HCT116 (cell line): ENCODE measurements around the gene SORL1. TPM values are rescaled to one million over a fixed set of nuclear protein-coding genes. Genes with fewer than 3 reads are reported as not detected.

Experiments
- ATAC-seq: fragments of 200-7000 bp; cut with Tn5 transposase; 2 replicates; pipeline ENCODE4 v1.9.1; 2020; ENCODE audit warnings: mild to moderate bottlenecking, moderate library complexity
- BruUV-seq: library from RNA; stranded (reverse); fragments of 400-500 nt; replicated peaks from 2 replicates; lab custom pipeline; 2021; lab: Mats Ljungman, UMichigan
- CTCF ChIA-PET: fragments of 300-600 bp; sonication (Branson Sonifier 250); formaldehyde crosslinking; loops from one replicate; lab custom pipeline; 2021; ENCODE audit warnings: antibody characterized with exemption; lab: Charles Lee
- POLR2A ChIA-PET: fragments of 300-600, 350-600 bp; sonication (Branson Sonifier 250); formaldehyde crosslinking; loops from one replicate; lab custom pipeline; 2021; ENCODE audit warnings: antibody characterized with exemption; lab: Charles Lee
- RAD21 ChIA-PET, 2 experiments: fragments of 300-600 bp; sonication (Branson Sonifier 250); formaldehyde crosslinking; loops; one replicate each; lab custom pipeline; 2023; ENCODE audit warnings: low total read pairs in 2 of 2; ENCODE audit not compliant: uncharacterized antibody in 2 of 2, unreplicated experiment in 2 of 2, low non-redundant PET in 1 of 2; lab: Charles Lee
- DNase-seq: peaks from one replicate; pipeline ENCODE4 v3.0.0-alpha.2; 2010; ENCODE audit warnings: low read depth, low spot score
- H2AFZ ChIP-seq: fragments of 200-600 bp; shearing (Covaris generic), sonication (generic); 2 replicates; pipeline ENCODE4 v1.6.1; 2017; ENCODE audit warnings: low read depth, mixed run types, mixed read lengths, antibody characterized with exemption, low read length; ENCODE audit not compliant: poor library complexity, severe bottlenecking
- H3K27ac ChIP-seq: 2 replicates; pipeline ENCODE4 v1.5.1; 2012; ENCODE audit warnings: low read depth, low read length
- H3K27me3 ChIP-seq: fragments of 200-600 bp; sonication (generic); 2 replicates; pipeline ENCODE4 v1.6.1; 2016; ENCODE audit warnings: mixed run types, low read length, mixed read lengths; ENCODE audit not compliant: insufficient read depth
- H3K36me3 ChIP-seq, 2 experiments: fragments of 200-500 bp in 1 of 2; fragments of 200-600 bp in 1 of 2; sonication (Bioruptor generic) in 1 of 2; sonication (generic) in 1 of 2; 2 replicates each; pipeline versions ENCODE4 v1.5.1 to v1.6.1; 2014 to 2016; ENCODE audit warnings: low read length in 2 of 2, inconsistent platforms in 1 of 2, mixed read lengths in 1 of 2, mixed run types in 1 of 2; ENCODE audit not compliant: insufficient read depth in 2 of 2, control insufficient read depth in 1 of 2
- H3K4me1 ChIP-seq, 2 experiments: fragments of 200-600 bp in 1 of 2; sonication (generic) in 1 of 2; 2 replicates each; pipeline versions ENCODE4 v1.5.1 to v1.6.1; 2012 to 2017; ENCODE audit warnings: low read length in 2 of 2, inconsistent platforms in 1 of 2, mild to moderate bottlenecking in 1 of 2, mixed read lengths in 1 of 2, mixed run types in 1 of 2, moderate library complexity in 1 of 2; ENCODE audit not compliant: insufficient read depth in 2 of 2, control insufficient read depth in 1 of 2
- H3K4me2 ChIP-seq: fragments of 200-600 bp; sonication (generic); 2 replicates; pipeline ENCODE4 v1.6.1; 2017; ENCODE audit warnings: mixed run types, low read length, mixed read lengths
- H3K4me3 ChIP-seq, 2 experiments: fragments of 200-600 bp in 1 of 2; sonication (generic) in 1 of 2; replicated peaks in 1 of 2; 2 replicates each; pipeline ENCODE4 v1.5.1; 2011 to 2016; ENCODE audit warnings: low read length in 2 of 2, control low read depth in 1 of 2, low read depth in 1 of 2, mild to moderate bottlenecking in 1 of 2, mixed read lengths in 1 of 2, mixed run types in 1 of 2
- H3K79me2 ChIP-seq: fragments of 200-600 bp; sonication (generic); 2 replicates; pipeline ENCODE4 v1.6.1; 2017; ENCODE audit warnings: mild to moderate bottlenecking, mixed run types, low read length, moderate library complexity, mixed read lengths; ENCODE audit not compliant: insufficient read depth
- H3K9ac ChIP-seq: fragments of 200-600 bp; sonication (generic); 2 replicates; pipeline ENCODE4 v1.6.1; 2016; ENCODE audit warnings: low read length, mixed read lengths
- H3K9me2 ChIP-seq: fragments of 200-600 bp; sonication (generic), shearing (Covaris generic); 2 replicates; pipeline ENCODE4 v1.6.1; 2017; ENCODE audit warnings: mixed run types, mild to moderate bottlenecking, moderate library complexity; ENCODE audit not compliant: insufficient read depth
- H3K9me3 ChIP-seq, 2 experiments: fragments of 200-500 bp in 1 of 2; fragments of 200-600 bp in 1 of 2; sonication (Bioruptor generic) in 1 of 2; sonication (generic) in 1 of 2; 2 replicates each; pipeline ENCODE4 v1.6.1; 2014 to 2017; ENCODE audit warnings: low read length in 2 of 2, mixed read lengths in 2 of 2, inconsistent platforms in 1 of 2, low read depth in 1 of 2, mild to moderate bottlenecking in 1 of 2, mixed run types in 1 of 2, moderate library complexity in 1 of 2; ENCODE audit not compliant: control insufficient read depth in 1 of 2, insufficient read depth in 1 of 2
- H4K20me1 ChIP-seq: fragments of 200-600 bp; sonication (generic), shearing (Covaris generic); 2 replicates; pipeline ENCODE4 v1.6.1; 2017; ENCODE audit warnings: mixed run types, mild to moderate bottlenecking, moderate library complexity; ENCODE audit not compliant: insufficient read depth
- ATF3 ChIP-seq: IDR thresholded peaks from 2 replicates; pipeline ENCODE4 v1.6.1; 2012
- CBX3 ChIP-seq: IDR thresholded peaks from 2 replicates; pipeline ENCODE4 v1.6.1; 2012; ENCODE audit warnings: low read depth
- CEBPB ChIP-seq: IDR thresholded peaks from 2 replicates; pipeline ENCODE4 v1.6.1; 2012; ENCODE audit warnings: low read depth
- ELF1 ChIP-seq: IDR thresholded peaks from 2 replicates; pipeline ENCODE4 v1.6.1; 2012; ENCODE audit warnings: low read depth, borderline replicate concordance
- POLR2A ChIP-seq: IDR thresholded peaks from 2 replicates; pipeline ENCODE4 v1.7.0; 2011; ENCODE audit warnings: borderline replicate concordance; ENCODE audit not compliant: insufficient read depth, insufficient read length; ENCODE audit errors: extremely low read depth
- POLR2AphosphoS5 ChIP-seq: IDR thresholded peaks from 2 replicates; pipeline ENCODE4 v1.6.1; 2011; ENCODE audit warnings: mild to moderate bottlenecking, low read depth, low read length, moderate library complexity
- RAD21 ChIP-seq: IDR thresholded peaks from 2 replicates; pipeline ENCODE4 v1.6.1; 2012; ENCODE audit warnings: low read depth, mild to moderate bottlenecking
- REST ChIP-seq: IDR thresholded peaks from 2 replicates; pipeline ENCODE4 v1.6.1; 2012; ENCODE audit warnings: low read depth
- SP1 ChIP-seq: IDR thresholded peaks from 2 replicates; pipeline ENCODE4 v1.6.1; 2012; ENCODE audit warnings: low read depth
- SRF ChIP-seq: IDR thresholded peaks from 2 replicates; pipeline ENCODE4 v1.6.1; 2012; ENCODE audit warnings: low read depth
- TCF7L2 ChIP-seq: IDR thresholded peaks from 2 replicates; pipeline ENCODE4 v1.7.0; 2011; ENCODE audit warnings: borderline replicate concordance, inconsistent platforms; ENCODE audit not compliant: insufficient read depth, insufficient read length; ENCODE audit errors: extremely low read depth
- ZBTB33 ChIP-seq: IDR thresholded peaks from 2 replicates; pipeline ENCODE4 v1.6.1; 2011; ENCODE audit warnings: mild to moderate bottlenecking, low read length, moderate library complexity; ENCODE audit not compliant: insufficient replicate concordance; ENCODE audit errors: extremely low read depth
- ZNF274 ChIP-seq: fragments of 200-500 bp; sonication (Bioruptor generic); IDR thresholded peaks from 2 replicates; pipeline ENCODE4 v1.6.1; 2014; ENCODE audit warnings: mild to moderate bottlenecking, low read depth, low read length, inconsistent platforms
- intact Hi-C: fragments of 100-400 bp; cut with micrococcal nuclease; formaldehyde crosslinking; loops from 2 replicates; pipeline ENCODE4 v1.10.0; 2022
- total RNA-seq: library from RNA; stranded (reverse); gene quantifications from one replicate; pipeline ENCODE4 v1.2.1, GENCODE V29; 2021; ENCODE audit not compliant: unreplicated experiment

The SORL1 gene
- total RNA-seq, 1 experiment from 2014 or later = 17.4 TPM

- Histone ChIP-seq H2AFZ (no peak overlapping the region), H4K20me1 (no peaks in the 10 kb centered on the region), H3K9me2 (no peaks in the 10 kb centered on the region), H3K27me3 (no peaks in the 10 kb centered on the region), H3K27ac (no peak overlapping the region), H3K9ac (no peak overlapping the region), H3K36me3 (no peaks in the 10 kb centered on the region), H3K4me1 (peaks cover 0 to 12% of the 10 kb centered on the region in 2 experiments; a peak in 1 of 4 replicates), H3K4me3 (no peak overlapping the region), H3K9me3 (no peaks in the 10 kb centered on the region), H3K4me2 (no peak overlapping the region; the same call in 1 of the 2 replicates), H3K79me2 (no peaks in the 10 kb centered on the region)
- DNase-seq (no peak), ATAC-seq (no peak)
- CTCF ChIA-PET = no interaction called here
- RAD21 ChIA-PET = no interaction called here
- POLR2A ChIA-PET = no interaction called here
- intact Hi-C loops = no loop called here
- no TSS peak for BruUV-seq
- TF ChIP-seq REST (no peak), CEBPB (0 out of 2 replicates have a peak, but pooled peaks have one; percentile 10)
These were observed 209.9 kb downstream of the SORL1 start for GRCh38 chr11:121661880-121662486.

- no peak overlapping the region for H3K9ac ChIP-seq
- no peaks in the 10 kb centered on the region for H3K9me3 ChIP-seq
- no peaks in the 10 kb centered on the region for H3K36me3 ChIP-seq
- DNase-seq (no peak), ATAC-seq (no peak)
- no TSS peak for BruUV-seq
- H3K4me1 ChIP-seq = peaks cover 0 to 20% of the 10 kb centered on the region in 2 experiments; a peak in 2 of 4 replicates
- no peak for TF ChIP-seq ATF3
- no peak for TF ChIP-seq RAD21
- no peak for TF ChIP-seq ZBTB33
- TF ChIP-seq ZNF274 = no peak
- no peak for TF ChIP-seq ELF1
- TF ChIP-seq POLR2AphosphoS5 = no peak
- no peak for TF ChIP-seq TCF7L2
- TF ChIP-seq POLR2A = no peak
- TF ChIP-seq CBX3 = no peak
- TF ChIP-seq SRF = no peak
- TF ChIP-seq SP1 = no peak
- RAD21 ChIA-PET = no interaction called here
- H4K20me1 ChIP-seq = no peaks in the 10 kb centered on the region
- CTCF ChIA-PET = interaction anchor here (1.8 kb wide), 1 partner anchor 9 kb away, joined by 9 read pairs; no protein-coding TSS in a partner anchor
- POLR2A ChIA-PET = no interaction called here
- no peak overlapping the region for H2AFZ ChIP-seq
- no peaks in the 10 kb centered on the region for H3K9me2 ChIP-seq
- no peak overlapping the region for H3K4me3 ChIP-seq
- intact Hi-C loops = no loop called here
- no peak overlapping the region for H3K4me2 ChIP-seq
- H3K79me2 ChIP-seq = no peaks in the 10 kb centered on the region
- no peak overlapping the region for H3K27ac ChIP-seq
- no peaks in the 10 kb centered on the region for H3K27me3 ChIP-seq
These were observed 212.0 kb downstream of the SORL1 start for GRCh38 chr11:121664144-121664543.
